ENCODE data around the gene LAMB3. TPM values are rescaled to one million over a fixed set of nuclear protein-coding genes. Genes with fewer than 3 reads are reported as not detected.

The LAMB3 gene
- total RNA-seq, 3 donors from 2014 or later (not counting 1 experiment from before 2014, with no cell fraction given): 1.2 to 2.3 (median 1.4) TPM

- no peaks in the 10 kb centered on the region for H3K27me3 ChIP-seq (ENCODE audit: control insufficient read depth, insufficient read depth, low read length)
- no peaks in the 10 kb centered on the region for H3K36me3 ChIP-seq (ENCODE audit: control insufficient read depth, insufficient read depth, low read length)
- Mint-ChIP-seq H3K36me3 (no peaks in the 10 kb centered on the region), H3K4me1 (no peaks in the 10 kb centered on the region), H3K9me3 (no peaks in the 10 kb centered on the region), H3K27me3 (ENCODE audit: low read depth in 2 of 2) (peaks cover 0 to 3% of the 10 kb centered on the region in 2 donors), H3K27ac (no peak overlapping the region), H3K4me3 (no peak overlapping the region)
- H3K4me3 ChIP-seq (ENCODE audit: low read length): no peak overlapping the region
- intact Hi-C loops (cut with micrococcal nuclease): loop anchor here (5.0 kb wide), 1 partner anchor 59 kb away; no protein-coding TSS in a partner anchor
- ATAC-seq (no peak), DNase-seq (no peak)
- H3K9me3 ChIP-seq (ENCODE audit: control insufficient read depth, insufficient read depth, low read length): no peaks in the 10 kb centered on the region
- no peak overlapping the region for H3K27ac ChIP-seq (ENCODE audit: low read length)
- peaks cover 7% of the 10 kb centered on the region for H3K4me1 ChIP-seq (ENCODE audit: control insufficient read depth, insufficient read depth, low read length)
- 87% methylated on average over 19 of the region's 19 CpGs for WGBS (ENCODE audit: insufficient coverage)
- TF ChIP-seq CTCF (IDR thresholded peaks at IDR 0.05): no peak
These were observed 25.7 kb downstream of the LAMB3 start for GRCh38 chr1:209626346-209627026.

- DNase-seq (no peak), ATAC-seq (no peak)
- Mint-ChIP-seq H3K4me1 (no peaks in the 10 kb centered on the region), H3K9me3 (no peaks in the 10 kb centered on the region), H3K4me3 (no peak overlapping the region), H3K36me3 (no peaks in the 10 kb centered on the region), H3K27me3 (ENCODE audit: low read depth in 2 of 2) (peaks cover 0 to 3% of the 10 kb centered on the region in 2 donors), H3K27ac (no peak overlapping the region)
- intact Hi-C loops (cut with micrococcal nuclease): loop anchor here (5.0 kb wide), 1 partner anchor 59 kb away; no protein-coding TSS in a partner anchor
- Histone ChIP-seq H3K9me3 (ENCODE audit: control insufficient read depth, insufficient read depth, low read length) (no peaks in the 10 kb centered on the region), H3K27ac (ENCODE audit: low read length) (no peak overlapping the region), H3K4me3 (ENCODE audit: low read length) (no peak overlapping the region), H3K4me1 (ENCODE audit: control insufficient read depth, insufficient read depth, low read length) (peaks cover 7% of the 10 kb centered on the region), H3K36me3 (ENCODE audit: control insufficient read depth, insufficient read depth, low read length) (no peaks in the 10 kb centered on the region), H3K27me3 (ENCODE audit: control insufficient read depth, insufficient read depth, low read length) (no peaks in the 10 kb centered on the region)
- 94% methylated on average over 18 of the region's 18 CpGs for WGBS (ENCODE audit: insufficient coverage)
- TF ChIP-seq CTCF (IDR thresholded peaks at IDR 0.05): no peak
These were observed 26.4 kb downstream of the LAMB3 start for GRCh38 chr1:209625791-209626285.

GRCh38 chr1:209624558-209625549 lies 27.4 kb downstream of the LAMB3 start:
- 78% methylated on average over 13 of the region's 15 CpGs for WGBS (ENCODE audit: insufficient coverage)
- no peak for DNase-seq
- no peaks in the 10 kb centered on the region for H3K27me3 ChIP-seq (ENCODE audit: control insufficient read depth, insufficient read depth, low read length)
- H3K4me1 ChIP-seq (ENCODE audit: control insufficient read depth, insufficient read depth, low read length): peaks cover 7% of the 10 kb centered on the region
- no peak overlapping the region for H3K4me3 Mint-ChIP-seq
- H3K4me3 ChIP-seq (ENCODE audit: low read length): no peak overlapping the region
- intact Hi-C loops (cut with micrococcal nuclease): loop anchor here (5.0 kb wide), 1 partner anchor 58 kb away; no protein-coding TSS in a partner anchor
- H3K27ac ChIP-seq (ENCODE audit: low read length): no peak overlapping the region
- no peaks in the 10 kb centered on the region for H3K9me3 ChIP-seq (ENCODE audit: control insufficient read depth, insufficient read depth, low read length)
- no peaks in the 10 kb centered on the region for H3K4me1 Mint-ChIP-seq
- H3K27ac Mint-ChIP-seq: no peak overlapping the region
- TF ChIP-seq CTCF (IDR thresholded peaks at IDR 0.05): no peak
- no peaks in the 10 kb centered on the region for H3K36me3 ChIP-seq (ENCODE audit: control insufficient read depth, insufficient read depth, low read length)
- H3K9me3 Mint-ChIP-seq: no peaks in the 10 kb centered on the region
- no peak for ATAC-seq
- H3K36me3 Mint-ChIP-seq: no peaks in the 10 kb centered on the region
- H3K27me3 Mint-ChIP-seq (ENCODE audit: low read depth in 2 of 2): peaks cover 0 to 3% of the 10 kb centered on the region in 2 donors
